SK-N-SH (cell line): ENCODE measurements around the gene ATF5. TPM values are rescaled to one million over a fixed set of nuclear protein-coding genes. Genes with fewer than 3 reads are reported as not detected.

Source experiments
- CTCF ChIA-PET: fragments of 300-600, 350-600 bp; formaldehyde crosslinking; extraction: SDS; loops from one replicate; lab custom pipeline; 2021; lab: Yijun Ruan, JAX
- POLR2A ChIA-PET: fragments of 350-600 bp; sonication (Branson Sonifier 250); formaldehyde crosslinking; extraction: SDS; loops from one replicate; lab custom pipeline; 2020; ENCODE audit warnings: antibody characterized with exemption, inconsistent platforms; lab: Yijun Ruan, JAX
- DNase-seq: peaks from one replicate; pipeline ENCODE4 v3.0.0; 2012
- H2AFZ ChIP-seq: fragments of 200-600 bp; sonication (generic); 2 replicates; pipeline ENCODE4 v1.8.1; 2016; ENCODE audit warnings: antibody characterized with exemption, mild to moderate bottlenecking, low read depth
- H3F3A ChIP-seq: fragments of 200-600 bp; sonication (generic); replicated peaks from 2 replicates; pipeline ENCODE3; 2016; ENCODE audit warnings: antibody characterized with exemption, mild to moderate bottlenecking; ENCODE audit not compliant: insufficient read depth
- H3K27ac ChIP-seq, 2 experiments: fragments of 200-500 bp in 1 of 2; fragments of 200-600 bp in 1 of 2; sonication (Bioruptor generic) in 1 of 2; sonication (generic), shearing (Covaris generic) in 1 of 2; 2 replicates each; pipeline versions ENCODE4 v1.5.1 to v1.6.1; 2014 to 2016; ENCODE audit warnings: low read depth in 2 of 2, inconsistent platforms in 1 of 2, low read length in 1 of 2, mild to moderate bottlenecking in 1 of 2, mixed read lengths in 1 of 2
- H3K27me3 ChIP-seq: fragments of 200-600 bp; sonication (generic), shearing (Covaris generic); 2 replicates; pipeline ENCODE4 v1.6.1; 2016; ENCODE audit warnings: mixed run types; ENCODE audit not compliant: insufficient read depth
- H3K36me3 ChIP-seq, 2 experiments: fragments of 200-500 bp in 1 of 2; fragments of 200-600 bp in 1 of 2; sonication (Bioruptor generic) in 1 of 2; sonication (generic) in 1 of 2; replicated peaks in 1 of 2; 2 replicates each; pipeline versions ENCODE3 to v1.5.1; 2014 to 2016; ENCODE audit warnings: low read length in 1 of 2, mild to moderate bottlenecking in 1 of 2; ENCODE audit not compliant: insufficient read depth in 2 of 2, control insufficient read depth in 1 of 2
- H3K4me1 ChIP-seq, 2 experiments: fragments of 200-500 bp in 1 of 2; fragments of 200-600 bp in 1 of 2; sonication (Bioruptor generic) in 1 of 2; sonication (generic), shearing (Covaris generic) in 1 of 2; 2 replicates each; pipeline versions ENCODE4 v1.5.1 to v1.6.1; 2014 to 2016; ENCODE audit warnings: low read depth in 1 of 2, low read length in 1 of 2, mixed run types in 1 of 2; ENCODE audit not compliant: insufficient read depth in 2 of 2, control insufficient read depth in 1 of 2
- H3K4me2 ChIP-seq: fragments of 200-600 bp; sonication (generic), shearing (Covaris generic); 2 replicates; pipeline ENCODE4 v1.6.1; 2017; ENCODE audit warnings: mixed run types
- H3K4me3 ChIP-seq, 2 experiments: fragments of 200-500 bp in 1 of 2; fragments of 200-600 bp in 1 of 2; sonication (Bioruptor generic) in 1 of 2; sonication (generic), shearing (Covaris generic) in 1 of 2; 2 replicates each; pipeline versions ENCODE4 v1.5.1 to v1.8.1; 2014 to 2016; ENCODE audit warnings: low read depth in 2 of 2, inconsistent platforms in 1 of 2, low read length in 1 of 2, mild to moderate bottlenecking in 1 of 2, mixed read lengths in 1 of 2, moderate library complexity in 1 of 2
- H3K79me2 ChIP-seq: fragments of 200-600 bp; sonication (generic); 2 replicates; pipeline ENCODE4 v1.8.1; 2017; ENCODE audit warnings: mild to moderate bottlenecking; ENCODE audit not compliant: insufficient read depth
- H3K9ac ChIP-seq: fragments of 200-600 bp; sonication (generic); 2 replicates; pipeline ENCODE4 v1.6.1; 2017; ENCODE audit warnings: mixed run types
- H3K9me2 ChIP-seq: fragments of 200-600 bp; sonication (generic); 2 replicates; pipeline ENCODE4 v1.6.1; 2017; ENCODE audit warnings: mixed run types
- H3K9me3 ChIP-seq: fragments of 200-600 bp; sonication (generic); 2 replicates; pipeline ENCODE4 v1.6.1; 2017; ENCODE audit warnings: mixed run types, mild to moderate bottlenecking, moderate library complexity
- H4K20me1 ChIP-seq: fragments of 200-600 bp; sonication (generic); 2 replicates; pipeline ENCODE4 v1.6.1; 2017; ENCODE audit warnings: mild to moderate bottlenecking, mixed run types; ENCODE audit not compliant: insufficient read depth
- EP300 ChIP-seq, 2 experiments: IDR thresholded peaks; 2 replicates each; pipeline versions ENCODE4 v1.4.0 to v1.6.1; 2012; ENCODE audit warnings: borderline replicate concordance in 1 of 2, low read depth in 1 of 2, low read length in 1 of 2
- EZH2phosphoT487 ChIP-seq: fragments of 200-600 bp; sonication (generic); IDR thresholded peaks from 2 replicates; pipeline ENCODE4 v1.6.1; 2017; ENCODE audit warnings: low read depth, mixed run types, mild to moderate bottlenecking, antibody characterized with exemption, moderate library complexity, borderline replicate concordance
- GATA2 ChIP-seq: sonication (generic); formaldehyde crosslinking; IDR thresholded peaks from 2 replicates; pipeline ENCODE4 v1.5.0; 2020; ENCODE audit warnings: mild to moderate bottlenecking, missing genetic modification reagents
- NFIC ChIP-seq: IDR thresholded peaks from 2 replicates; pipeline ENCODE4 v1.4.0; 2012; ENCODE audit warnings: borderline replicate concordance
- RAD21 ChIP-seq: IDR thresholded peaks from 2 replicates; pipeline ENCODE4 v1.6.1; 2012; ENCODE audit warnings: mild to moderate bottlenecking, low read length
- SIN3A ChIP-seq: IDR thresholded peaks from 2 replicates; pipeline ENCODE4 v1.6.1; 2012; ENCODE audit warnings: low read depth, mild to moderate bottlenecking, low read length, moderate library complexity, borderline replicate concordance
- SMC3 ChIP-seq: IDR thresholded peaks from 2 replicates; pipeline ENCODE4 v1.6.1; 2012; ENCODE audit warnings: low read depth, low read length, improper control_type of control experiment
- YY1 ChIP-seq: IDR thresholded peaks from 2 replicates; pipeline ENCODE4 v1.4.0; 2012; ENCODE audit warnings: low read depth, mild to moderate bottlenecking
- WGBS: methylation state at CpG from one replicate; pipeline ENCODE4 v1.1.6; 2017; ENCODE audit warnings: low lambda C conversion rate; 5-methylcytosine and 5-hydroxymethylcytosine counted together
- polyA plus RNA-seq, 3 experiments: library from polyadenylated mRNA; depleted of rRNA; stranded (reverse); fragments of >200 nt; gene quantifications; 2 replicates each; pipeline ENCODE4 v1.2.3, GENCODE V29; 2012
- TF ChIP-seq, protein P1 (sequence below): fragments of 200-600 bp; sonication (generic); IDR thresholded peaks from 2 replicates; pipeline ENCODE4 v1.6.1; 2017; ENCODE audit warnings: antibody characterized with exemption, mild to moderate bottlenecking, moderate library complexity
- TF ChIP-seq, protein P2 (sequence below): IDR thresholded peaks from 2 replicates; pipeline ENCODE4 v1.4.0; 2012; ENCODE audit warnings: low read depth
- TF ChIP-seq, protein P3 (sequence below): IDR thresholded peaks from 2 replicates; pipeline ENCODE4 v1.6.1; 2012; ENCODE audit warnings: mild to moderate bottlenecking, low read depth, low read length, moderate library complexity

The ATF5 gene
- polyA plus RNA-seq, 1 of the 3 experiments (the other 2 are of a cell fraction): 11.7 TPM

DNA sequence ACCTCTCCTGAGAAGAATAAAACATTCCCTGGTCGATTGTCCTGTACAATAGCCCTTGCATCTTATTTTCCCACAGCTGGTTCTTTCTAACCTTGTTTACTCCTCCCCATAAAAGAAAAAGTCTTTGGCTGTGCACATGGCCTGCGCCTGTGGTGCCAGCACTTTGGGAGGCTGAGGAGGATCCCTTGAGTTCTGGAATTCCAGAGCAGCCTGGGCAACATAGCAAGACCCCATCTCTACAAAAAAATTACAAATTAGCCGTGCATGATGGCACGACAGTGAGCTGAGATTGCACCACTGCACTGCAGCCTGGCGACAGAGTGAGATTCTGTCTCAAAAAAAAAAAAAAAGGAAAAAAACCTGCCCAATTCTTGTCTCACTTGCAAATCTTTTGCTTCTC is 7.5 kb downstream of the ATF5 start (continued):
- TF ChIP-seq, protein P1, sequence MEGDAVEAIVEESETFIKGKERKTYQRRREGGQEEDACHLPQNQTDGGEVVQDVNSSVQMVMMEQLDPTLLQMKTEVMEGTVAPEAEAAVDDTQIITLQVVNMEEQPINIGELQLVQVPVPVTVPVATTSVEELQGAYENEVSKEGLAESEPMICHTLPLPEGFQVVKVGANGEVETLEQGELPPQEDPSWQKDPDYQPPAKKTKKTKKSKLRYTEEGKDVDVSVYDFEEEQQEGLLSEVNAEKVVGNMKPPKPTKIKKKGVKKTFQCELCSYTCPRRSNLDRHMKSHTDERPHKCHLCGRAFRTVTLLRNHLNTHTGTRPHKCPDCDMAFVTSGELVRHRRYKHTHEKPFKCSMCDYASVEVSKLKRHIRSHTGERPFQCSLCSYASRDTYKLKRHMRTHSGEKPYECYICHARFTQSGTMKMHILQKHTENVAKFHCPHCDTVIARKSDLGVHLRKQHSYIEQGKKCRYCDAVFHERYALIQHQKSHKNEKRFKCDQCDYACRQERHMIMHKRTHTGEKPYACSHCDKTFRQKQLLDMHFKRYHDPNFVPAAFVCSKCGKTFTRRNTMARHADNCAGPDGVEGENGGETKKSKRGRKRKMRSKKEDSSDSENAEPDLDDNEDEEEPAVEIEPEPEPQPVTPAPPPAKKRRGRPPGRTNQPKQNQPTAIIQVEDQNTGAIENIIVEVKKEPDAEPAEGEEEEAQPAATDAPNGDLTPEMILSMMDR: no peak
- TF ChIP-seq, all 33 proteins: peak for 0

DNA sequence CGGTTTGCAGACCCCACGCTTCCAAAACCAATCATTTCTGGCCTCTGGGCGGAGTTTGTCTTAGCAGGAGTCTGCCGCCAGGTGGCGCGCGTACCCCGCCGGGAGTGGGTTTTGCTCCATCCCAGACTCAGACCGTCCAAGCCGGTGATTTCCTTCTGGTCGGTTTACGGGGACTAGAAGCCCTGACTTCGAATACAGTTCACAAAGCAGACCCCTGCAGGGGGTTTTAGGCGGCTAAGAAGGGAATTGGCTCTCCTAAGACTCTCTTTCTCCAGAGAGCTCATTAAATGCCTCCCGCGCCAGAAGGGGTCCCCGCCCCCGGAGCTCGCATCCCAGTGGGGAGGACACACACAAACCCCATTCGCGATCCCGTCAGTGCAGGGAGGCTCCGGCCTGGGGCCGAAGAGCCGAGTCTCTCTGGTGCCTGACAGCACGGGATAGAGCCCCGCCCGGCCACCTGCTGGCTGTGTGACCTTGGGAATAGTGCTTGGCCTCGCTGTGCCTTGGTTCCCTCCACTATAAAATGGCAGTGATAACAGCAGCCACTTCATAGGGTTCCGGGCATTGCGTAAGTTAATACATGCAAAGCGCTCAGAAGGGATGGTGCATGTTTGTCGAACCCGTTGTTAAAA is 8.9 kb downstream of the ATF5 start:
- Histone ChIP-seq H3K36me3 (no peaks in the 10 kb centered on the region), H3K4me3 (peak overlapping the region; percentile 34 to 56), H3K9me2 (no peaks in the 10 kb centered on the region), H3K9ac (no peak overlapping the region), H3K79me2 (no peaks in the 10 kb centered on the region), H2AFZ (peak overlapping the region; percentile 68), H3K27me3 (no peaks in the 10 kb centered on the region; the same call in 1 of the 2 replicates), H3K4me1 (peaks cover 0 to 3% of the 10 kb centered on the region in 2 experiments; a peak in 1 of 4 replicates), H3K9me3 (no peaks in the 10 kb centered on the region), H3F3A (peaks cover 4% of the 10 kb centered on the region), H3K27ac (no peak overlapping the region), H3K4me2 (peak overlapping the region; percentile 82), H4K20me1 (no peaks in the 10 kb centered on the region)
- ChIA-PET CTCF (interaction anchor here (0.6 to 6.1 kb wide), 26 partner anchors 9 to 225 kb away, joined by 3 to 94 read pairs (median 4); partner anchors contain the start of genes ATF5, NUP62, VRK3 and ZNF473), POLR2A (no interaction called here)
- no peak for TF ChIP-seq EP300 (IDR thresholded peaks at IDR 0.05; ENCODE audit: borderline replicate concordance in 1 of 2, low read depth in 1 of 2, low read length in 1 of 2)
- peak; percentile 95 for TF ChIP-seq RAD21
- TF ChIP-seq, protein P1: peak; percentile 96
- peak; percentile 98 for TF ChIP-seq SMC3
- no peak for TF ChIP-seq SIN3A
- TF ChIP-seq, protein P2, sequence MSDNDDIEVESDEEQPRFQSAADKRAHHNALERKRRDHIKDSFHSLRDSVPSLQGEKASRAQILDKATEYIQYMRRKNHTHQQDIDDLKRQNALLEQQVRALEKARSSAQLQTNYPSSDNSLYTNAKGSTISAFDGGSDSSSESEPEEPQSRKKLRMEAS: peak; percentile 43; the same call in 1 of the 2 replicates
- no peak for TF ChIP-seq EZH2phosphoT487
- TF ChIP-seq, protein P3, sequence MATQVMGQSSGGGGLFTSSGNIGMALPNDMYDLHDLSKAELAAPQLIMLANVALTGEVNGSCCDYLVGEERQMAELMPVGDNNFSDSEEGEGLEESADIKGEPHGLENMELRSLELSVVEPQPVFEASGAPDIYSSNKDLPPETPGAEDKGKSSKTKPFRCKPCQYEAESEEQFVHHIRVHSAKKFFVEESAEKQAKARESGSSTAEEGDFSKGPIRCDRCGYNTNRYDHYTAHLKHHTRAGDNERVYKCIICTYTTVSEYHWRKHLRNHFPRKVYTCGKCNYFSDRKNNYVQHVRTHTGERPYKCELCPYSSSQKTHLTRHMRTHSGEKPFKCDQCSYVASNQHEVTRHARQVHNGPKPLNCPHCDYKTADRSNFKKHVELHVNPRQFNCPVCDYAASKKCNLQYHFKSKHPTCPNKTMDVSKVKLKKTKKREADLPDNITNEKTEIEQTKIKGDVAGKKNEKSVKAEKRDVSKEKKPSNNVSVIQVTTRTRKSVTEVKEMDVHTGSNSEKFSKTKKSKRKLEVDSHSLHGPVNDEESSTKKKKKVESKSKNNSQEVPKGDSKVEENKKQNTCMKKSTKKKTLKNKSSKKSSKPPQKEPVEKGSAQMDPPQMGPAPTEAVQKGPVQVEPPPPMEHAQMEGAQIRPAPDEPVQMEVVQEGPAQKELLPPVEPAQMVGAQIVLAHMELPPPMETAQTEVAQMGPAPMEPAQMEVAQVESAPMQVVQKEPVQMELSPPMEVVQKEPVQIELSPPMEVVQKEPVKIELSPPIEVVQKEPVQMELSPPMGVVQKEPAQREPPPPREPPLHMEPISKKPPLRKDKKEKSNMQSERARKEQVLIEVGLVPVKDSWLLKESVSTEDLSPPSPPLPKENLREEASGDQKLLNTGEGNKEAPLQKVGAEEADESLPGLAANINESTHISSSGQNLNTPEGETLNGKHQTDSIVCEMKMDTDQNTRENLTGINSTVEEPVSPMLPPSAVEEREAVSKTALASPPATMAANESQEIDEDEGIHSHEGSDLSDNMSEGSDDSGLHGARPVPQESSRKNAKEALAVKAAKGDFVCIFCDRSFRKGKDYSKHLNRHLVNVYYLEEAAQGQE: no peak
- no peak for TF ChIP-seq GATA2
- TF ChIP-seq YY1: no peak
- TF ChIP-seq NFIC: no peak
- 17% methylated on average over 23 of the region's 35 CpGs for WGBS
- DNase-seq: peak; percentile 91
